RWPE1 (cell line): ENCODE data around the gene ADTRP.

Source experiments
- CTCF ChIA-PET: fragments of 350-600 bp; sonication (Branson Sonifier 250); formaldehyde crosslinking; extraction: SDS; loops from one replicate; lab custom pipeline; 2021; lab: Yijun Ruan, JAX
- POLR2A ChIA-PET: fragments of 400-600 bp; formaldehyde crosslinking; extraction: SDS; loops from one replicate; lab custom pipeline; 2020; ENCODE audit warnings: antibody characterized with exemption; ENCODE audit not compliant: low non-redundant PET; lab: Yijun Ruan, JAX
- DNase-seq: peaks from one replicate; pipeline ENCODE4 v3.0.0; 2012; ENCODE audit warnings: low spot score
- H3K27ac ChIP-seq: fragments of 450-650 bp; 2 replicates; pipeline ENCODE4 v1.5.1; 2017
- TF ChIP-seq, protein P1 (sequence below): fragments of 450-650 bp; conservative IDR thresholded peaks from 2 replicates; pipeline ENCODE4 v1.5.1; 2017; ENCODE audit warnings: low read depth, mild to moderate bottlenecking

Gene ADTRP

DNA sequence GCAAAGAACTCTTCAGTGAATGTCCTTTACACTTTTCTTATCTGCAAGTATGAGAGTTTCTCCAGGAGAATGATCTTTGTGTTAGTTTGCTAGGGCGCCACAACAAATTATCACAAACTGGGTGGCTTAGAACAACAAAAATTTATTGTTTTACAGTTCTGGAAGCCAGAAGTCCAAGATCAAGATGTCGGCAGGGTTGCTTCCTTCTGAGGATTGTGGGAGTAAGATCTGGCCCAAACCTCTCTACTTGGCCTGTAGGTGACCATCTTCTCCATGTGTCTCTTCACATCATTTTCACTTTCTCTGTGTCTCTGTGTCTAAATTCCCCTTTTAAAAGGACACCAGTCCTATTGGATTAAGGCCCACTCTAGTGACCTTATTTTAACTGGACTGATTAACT, 103.0 kb downstream of the ADTRP start:
- DNase-seq, result no peak
- POLR2A ChIA-PET, result no interaction called here
- CTCF ChIA-PET, result no interaction called here
- TF ChIP-seq, protein P1, sequence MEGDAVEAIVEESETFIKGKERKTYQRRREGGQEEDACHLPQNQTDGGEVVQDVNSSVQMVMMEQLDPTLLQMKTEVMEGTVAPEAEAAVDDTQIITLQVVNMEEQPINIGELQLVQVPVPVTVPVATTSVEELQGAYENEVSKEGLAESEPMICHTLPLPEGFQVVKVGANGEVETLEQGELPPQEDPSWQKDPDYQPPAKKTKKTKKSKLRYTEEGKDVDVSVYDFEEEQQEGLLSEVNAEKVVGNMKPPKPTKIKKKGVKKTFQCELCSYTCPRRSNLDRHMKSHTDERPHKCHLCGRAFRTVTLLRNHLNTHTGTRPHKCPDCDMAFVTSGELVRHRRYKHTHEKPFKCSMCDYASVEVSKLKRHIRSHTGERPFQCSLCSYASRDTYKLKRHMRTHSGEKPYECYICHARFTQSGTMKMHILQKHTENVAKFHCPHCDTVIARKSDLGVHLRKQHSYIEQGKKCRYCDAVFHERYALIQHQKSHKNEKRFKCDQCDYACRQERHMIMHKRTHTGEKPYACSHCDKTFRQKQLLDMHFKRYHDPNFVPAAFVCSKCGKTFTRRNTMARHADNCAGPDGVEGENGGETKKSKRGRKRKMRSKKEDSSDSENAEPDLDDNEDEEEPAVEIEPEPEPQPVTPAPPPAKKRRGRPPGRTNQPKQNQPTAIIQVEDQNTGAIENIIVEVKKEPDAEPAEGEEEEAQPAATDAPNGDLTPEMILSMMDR, result no peak
- no peak overlapping the region for H3K27ac ChIP-seq

DNA sequence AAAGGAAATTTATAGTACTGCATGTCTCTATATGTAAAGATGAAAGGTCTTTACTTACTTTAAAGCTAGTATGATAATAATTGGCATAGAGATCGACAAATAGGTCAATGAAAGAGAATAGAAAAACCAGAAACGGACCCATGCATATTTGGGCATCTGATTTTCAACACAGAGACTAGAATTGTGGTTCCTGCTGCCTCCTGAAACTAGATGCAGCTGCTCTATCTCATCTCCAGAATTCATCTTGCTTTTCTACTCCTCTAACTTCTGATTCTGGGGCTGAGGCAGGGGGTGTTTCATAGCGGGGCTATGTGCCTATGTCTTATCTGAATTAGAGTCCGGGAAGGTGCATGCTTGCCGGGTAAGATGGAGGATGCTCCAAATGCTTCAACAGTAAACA, 105.9 kb downstream of the ADTRP start:
- no peak for DNase-seq
- H3K27ac ChIP-seq, result no peak overlapping the region
- POLR2A ChIA-PET, result no interaction called here
- CTCF ChIA-PET, result no interaction called here
- TF ChIP-seq, protein P1, result no peak

DNA sequence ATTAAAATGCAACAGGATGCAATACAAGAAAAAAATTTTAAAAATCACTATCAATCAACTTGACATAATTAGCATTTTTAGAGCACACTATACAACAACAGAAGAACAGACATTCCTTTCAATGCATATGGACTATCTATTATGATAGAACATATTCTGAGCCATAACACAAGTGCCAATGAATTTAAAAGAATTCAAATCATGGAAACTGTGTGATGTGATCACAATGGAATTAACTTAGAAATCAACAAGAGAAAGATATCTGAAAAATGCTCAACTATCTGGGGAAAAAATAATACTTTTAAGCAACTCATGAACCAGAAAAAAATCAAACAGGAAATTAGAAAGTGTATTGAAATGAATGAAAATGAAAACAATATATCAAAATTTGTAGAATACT, 106.3 kb downstream of the ADTRP start:
- DNase-seq, result no peak
- no peak overlapping the region for H3K27ac ChIP-seq
- TF ChIP-seq, protein P1, result no peak
- ChIA-PET CTCF (no interaction called here), POLR2A (no interaction called here)

DNA sequence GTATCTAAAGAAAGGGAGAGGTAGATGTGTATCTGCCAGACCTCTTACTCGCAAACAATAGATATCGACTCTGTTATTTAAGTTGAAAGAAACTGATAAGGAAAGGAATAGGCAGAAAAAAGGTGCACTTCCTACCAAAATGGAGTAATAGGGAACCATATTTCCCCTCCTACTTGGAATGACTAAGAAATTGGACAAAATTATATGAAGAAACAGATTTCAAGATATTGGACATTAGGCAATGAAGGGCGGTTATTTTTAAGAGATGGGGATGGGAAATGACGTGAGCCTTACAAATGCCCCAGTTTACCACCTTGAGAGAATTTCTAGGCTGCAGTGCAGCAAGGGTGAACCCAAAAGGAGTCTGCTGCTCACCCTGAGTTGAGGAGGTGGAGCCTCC, 108.9 kb downstream of the ADTRP start:
- TF ChIP-seq, protein P1, result no peak
- ChIA-PET POLR2A (no interaction called here), CTCF (no interaction called here)

DNA sequence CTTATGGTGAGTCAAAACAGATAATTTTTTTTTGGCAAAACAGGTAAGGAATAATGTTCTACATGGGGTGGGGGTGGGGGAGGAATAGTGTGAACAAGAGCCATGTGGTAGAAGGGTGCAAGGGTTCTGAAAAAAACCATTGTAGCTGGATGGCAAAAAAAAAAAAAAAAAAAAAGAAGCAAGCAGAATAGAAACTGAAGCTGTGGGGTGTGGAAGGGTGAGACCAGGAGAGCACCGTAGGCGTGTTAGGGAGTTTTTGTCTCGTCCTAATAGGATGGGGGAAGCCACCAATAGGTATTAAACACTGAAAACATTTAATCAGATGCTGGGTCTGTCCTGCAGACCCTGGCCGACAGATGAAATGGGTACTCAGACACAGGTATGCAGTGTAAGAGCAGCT, 110.1 kb downstream of the ADTRP start:
- no peak overlapping the region for H3K27ac ChIP-seq
- DNase-seq, result no peak
- ChIA-PET CTCF (no interaction called here), POLR2A (no interaction called here)
- TF ChIP-seq, protein P1, result no peak

More for the DNA sequence above, 108.9 kb downstream of the ADTRP start:
- DNase-seq, result no peak
- H3K27ac ChIP-seq, result no peak overlapping the region

DNA sequence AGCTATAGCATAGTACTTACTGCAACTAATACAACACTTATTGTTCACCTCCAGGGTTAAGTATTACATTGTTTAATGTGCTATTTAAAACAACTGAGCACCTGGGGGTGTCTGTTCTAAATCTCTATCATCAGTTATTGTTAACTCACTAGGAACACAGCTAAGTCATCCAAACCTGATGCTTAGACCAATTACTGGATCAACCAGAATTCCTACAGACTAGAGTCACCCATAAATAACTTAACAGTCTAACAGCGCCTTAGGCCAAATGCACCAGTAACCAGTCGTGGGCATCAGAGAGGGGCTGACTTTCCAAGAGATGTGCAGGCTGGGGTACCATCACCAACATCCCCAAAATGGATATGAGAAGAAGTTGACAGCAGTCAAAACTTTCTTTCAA, 110.7 kb downstream of the ADTRP start:
- CTCF ChIA-PET, result no interaction called here
- no peak overlapping the region for H3K27ac ChIP-seq
- POLR2A ChIA-PET, result no interaction called here
- TF ChIP-seq, protein P1, result no peak
- DNase-seq, result no peak
